GM23248 (cell line): Measurements from ENCODE around the gene KIAA1671. TPM values are rescaled to one million over a fixed set of nuclear protein-coding genes. Genes with fewer than 3 reads are reported as not detected.

Experiments
- DNase-seq: peaks from one replicate; pipeline ENCODE4 v3.0.0-alpha.2; 2015
- H2AFZ ChIP-seq: fragments of 200-600 bp; sonication (generic); 2 replicates; pipeline ENCODE4 v1.6.1; 2016; ENCODE audit warnings: antibody characterized with exemption
- H3F3A ChIP-seq: fragments of 200-600 bp; sonication (generic); 2 replicates; pipeline ENCODE4 v1.6.1; 2016; ENCODE audit warnings: mild to moderate bottlenecking, antibody characterized with exemption, mixed run types; ENCODE audit not compliant: insufficient read depth
- H3K27ac ChIP-seq: fragments of 200-600 bp; sonication (generic); 2 replicates; pipeline ENCODE4 v1.5.1; 2016; ENCODE audit warnings: mild to moderate bottlenecking
- H3K27me3 ChIP-seq: fragments of 200-600 bp; sonication (generic); replicated peaks from 2 replicates; pipeline ENCODE4 v1.6.1; 2016; ENCODE audit warnings: mild to moderate bottlenecking; ENCODE audit not compliant: insufficient read depth
- H3K36me3 ChIP-seq: fragments of 200-600 bp; sonication (generic); 2 replicates; pipeline ENCODE4 v1.6.1; 2016; ENCODE audit warnings: low read depth, mild to moderate bottlenecking
- H3K4me1 ChIP-seq: fragments of 200-600 bp; sonication (generic); 2 replicates; pipeline ENCODE4 v1.6.1; 2016; ENCODE audit warnings: mild to moderate bottlenecking; ENCODE audit not compliant: insufficient read depth
- H3K4me2 ChIP-seq: fragments of 200-600 bp; sonication (generic); one replicate; pipeline ENCODE4 v1.6.1; 2016; ENCODE audit warnings: mild to moderate bottlenecking; ENCODE audit not compliant: unreplicated experiment
- H3K4me3 ChIP-seq: fragments of 200-600 bp; sonication (generic); 2 replicates; pipeline ENCODE4 v1.5.1; 2016; ENCODE audit warnings: mild to moderate bottlenecking
- H3K79me2 ChIP-seq: fragments of 200-600 bp; sonication (generic); 2 replicates; pipeline ENCODE4 v1.6.1; 2016; ENCODE audit warnings: mild to moderate bottlenecking; ENCODE audit not compliant: insufficient read depth
- H3K9ac ChIP-seq: fragments of 200-600 bp; sonication (generic); 2 replicates; pipeline ENCODE4 v1.6.1; 2016; ENCODE audit warnings: mild to moderate bottlenecking
- H3K9me2 ChIP-seq: fragments of 200-600 bp; sonication (generic); 2 replicates; pipeline ENCODE4 v1.6.1; 2016; ENCODE audit warnings: mixed run types, mild to moderate bottlenecking, moderate library complexity; ENCODE audit not compliant: insufficient read depth
- H3K9me3 ChIP-seq: fragments of 200-600 bp; sonication (generic); one replicate; pipeline ENCODE4 v1.6.1; 2017; ENCODE audit warnings: low read depth
- H4K20me1 ChIP-seq: fragments of 200-600 bp; sonication (generic); 2 replicates; pipeline ENCODE4 v1.6.0; 2016; ENCODE audit not compliant: insufficient read depth
- EZH2 ChIP-seq: fragments of 200-600 bp; sonication (generic); IDR thresholded peaks from 2 replicates; pipeline ENCODE4 v1.6.1; 2018; ENCODE audit warnings: antibody characterized with exemption, mild to moderate bottlenecking; ENCODE audit not compliant: insufficient read depth, poor library complexity, severe bottlenecking
- EZH2phosphoT487 ChIP-seq: fragments of 200-600 bp; sonication (generic); IDR thresholded peaks from 2 replicates; pipeline ENCODE4 v1.6.1; 2018; ENCODE audit warnings: antibody characterized with exemption, moderate library complexity, mild to moderate bottlenecking, low read depth; ENCODE audit not compliant: insufficient read depth
- WGBS, 2 experiments: methylation state at CpG; one replicate each; pipeline ENCODE4 v1.1.6; 2015 to 2017; ENCODE audit warnings: low lambda C conversion rate in 2 of 2, low coverage in 1 of 2; ENCODE audit errors: missing lambda C conversion rate in 2 of 2; 5-methylcytosine and 5-hydroxymethylcytosine counted together
- in situ Hi-C: fragments of 300-500 bp; cut with MboI; formaldehyde crosslinking; loops from 2 replicates; pipeline ENCODE4 v1.15.0; 2020
- polyA plus RNA-seq: library from polyadenylated mRNA; unstranded; fragments of >200 nt; fragmentation: Nextera tagmentation; extraction: Ambion mirVana; gene quantifications from 2 replicates; pipeline ENCODE4 v1.2.1, GENCODE V29; 2016
- total RNA-seq: library from RNA; depleted of rRNA; stranded (reverse); fragments of >200 nt; shearing (Covaris generic); gene quantifications from 2 replicates; pipeline ENCODE4 v1.2.3, GENCODE V29; 2014

The KIAA1671 gene
- total and polyA plus RNA-seq, 2 experiments from 2014 or later: 0.25 to 0.76 TPM

DNA sequence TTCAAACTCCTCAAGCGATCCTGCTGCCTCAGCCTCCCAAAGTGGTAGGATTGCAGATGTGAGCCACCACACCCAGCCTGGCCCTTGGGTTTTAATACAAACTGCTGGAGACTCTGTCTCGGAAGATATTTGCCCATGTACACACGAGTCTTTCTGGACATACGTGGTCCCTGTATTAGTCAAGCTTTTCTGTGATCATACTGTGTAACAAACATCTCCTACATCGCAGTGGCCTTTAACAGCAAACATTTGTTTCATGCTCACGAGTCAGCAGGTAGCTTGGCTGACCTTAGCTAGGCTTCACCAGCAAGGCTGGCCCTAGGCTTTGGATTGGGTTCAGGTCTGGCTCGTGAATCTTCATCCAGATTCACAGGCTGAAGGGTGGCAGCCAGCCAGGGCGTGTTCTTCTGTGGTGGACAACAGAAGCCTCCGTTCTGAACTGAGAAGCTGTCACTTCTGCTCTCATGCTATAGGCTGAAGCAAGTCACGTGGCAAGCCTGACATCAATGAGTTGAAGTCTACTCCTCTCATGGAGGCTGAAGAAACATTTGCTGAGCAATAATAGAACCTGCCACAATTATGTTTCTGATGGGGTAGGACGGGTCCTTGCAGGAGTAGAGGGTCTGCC is 8.8 kb downstream of the KIAA1671 start:
- 69 to 70% methylated on average over 11 of the region's 11 CpGs for WGBS, 2 experiments
- H3K27ac ChIP-seq: no peak overlapping the region
- TF ChIP-seq EZH2 (no peak), EZH2phosphoT487 (no peak)

DNA sequence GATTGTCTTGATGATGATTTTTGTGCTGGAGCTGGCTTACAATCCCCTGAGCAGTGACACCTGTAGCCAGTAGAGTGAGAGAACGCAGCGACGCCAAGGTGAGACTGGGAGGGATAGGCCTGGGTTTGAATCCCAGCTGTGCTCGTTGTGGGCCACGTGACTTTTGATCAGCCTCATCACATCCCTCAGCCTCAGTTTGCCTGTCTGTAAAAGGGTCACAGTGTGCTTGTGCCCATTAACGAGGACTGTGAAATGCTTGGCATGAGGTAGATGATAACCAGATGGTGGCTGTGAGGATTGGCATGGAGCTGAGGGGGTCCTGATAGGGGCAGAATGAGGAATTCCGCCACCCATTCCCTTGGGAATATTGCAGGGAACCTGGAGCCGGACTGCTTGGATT is 9.6 kb downstream of the KIAA1671 start:
- Histone ChIP-seq H3K27ac (no peak overlapping the region), H3F3A (no peaks in the 10 kb centered on the region), H3K9me3 (no peaks in the 10 kb centered on the region), H3K36me3 (no peaks in the 10 kb centered on the region), H3K4me1 (no peaks in the 10 kb centered on the region), H3K79me2 (no peaks in the 10 kb centered on the region), H3K4me3 (no peak overlapping the region), H2AFZ (no peak overlapping the region), H4K20me1 (no peaks in the 10 kb centered on the region), H3K27me3 (no peaks in the 10 kb centered on the region), H3K4me2 (no peak overlapping the region), H3K9ac (no peak overlapping the region), H3K9me2 (no peaks in the 10 kb centered on the region)
- in situ Hi-C loops: no loop called here
- no peak for DNase-seq
- 70% methylated on average over 8 of the region's 8 CpGs for WGBS, 2 experiments
- TF ChIP-seq EZH2phosphoT487 (no peak), EZH2 (no peak)

More for the DNA sequence above, 8.8 kb downstream of the KIAA1671 start:
- no peak for DNase-seq
- no peaks in the 10 kb centered on the region for H3K4me1 ChIP-seq
- no peaks in the 10 kb centered on the region for H3F3A ChIP-seq
- no peaks in the 10 kb centered on the region for H3K27me3 ChIP-seq
- H3K36me3 ChIP-seq: no peaks in the 10 kb centered on the region
- no peaks in the 10 kb centered on the region for H3K9me3 ChIP-seq
- H3K4me2 ChIP-seq: no peak overlapping the region
- H2AFZ ChIP-seq: no peak overlapping the region
- no peak overlapping the region for H3K4me3 ChIP-seq
- in situ Hi-C loops: no loop called here
- no peak overlapping the region for H3K9ac ChIP-seq
- no peaks in the 10 kb centered on the region for H3K79me2 ChIP-seq
- H4K20me1 ChIP-seq: no peaks in the 10 kb centered on the region
- no peaks in the 10 kb centered on the region for H3K9me2 ChIP-seq

- no peaks in the 10 kb centered on the region for H3K36me3 ChIP-seq
- no peak overlapping the region for H2AFZ ChIP-seq
- H3K79me2 ChIP-seq: no peaks in the 10 kb centered on the region
- no peaks in the 10 kb centered on the region for H3K9me2 ChIP-seq
- H3K9me3 ChIP-seq: no peaks in the 10 kb centered on the region
- no peaks in the 10 kb centered on the region for H4K20me1 ChIP-seq
- H3F3A ChIP-seq: no peaks in the 10 kb centered on the region
- H3K4me1 ChIP-seq: peaks cover under 1% of the 10 kb centered on the region; the same call in 1 of the 2 replicates
- H3K27ac ChIP-seq: no peak overlapping the region
- no peaks in the 10 kb centered on the region for H3K27me3 ChIP-seq
- H3K9ac ChIP-seq: no peak overlapping the region
- H3K4me3 ChIP-seq: no peak overlapping the region
- TF ChIP-seq EZH2 (no peak), EZH2phosphoT487 (no peak)
- 73 to 80% methylated on average over 11 of the region's 11 CpGs for WGBS, 2 experiments
- no peak for DNase-seq
- H3K4me2 ChIP-seq: no peak overlapping the region
- in situ Hi-C loops: no loop called here
Observed at GRCh38 chr22:24962835-24963234, 10.3 kb downstream of the KIAA1671 start.

DNA sequence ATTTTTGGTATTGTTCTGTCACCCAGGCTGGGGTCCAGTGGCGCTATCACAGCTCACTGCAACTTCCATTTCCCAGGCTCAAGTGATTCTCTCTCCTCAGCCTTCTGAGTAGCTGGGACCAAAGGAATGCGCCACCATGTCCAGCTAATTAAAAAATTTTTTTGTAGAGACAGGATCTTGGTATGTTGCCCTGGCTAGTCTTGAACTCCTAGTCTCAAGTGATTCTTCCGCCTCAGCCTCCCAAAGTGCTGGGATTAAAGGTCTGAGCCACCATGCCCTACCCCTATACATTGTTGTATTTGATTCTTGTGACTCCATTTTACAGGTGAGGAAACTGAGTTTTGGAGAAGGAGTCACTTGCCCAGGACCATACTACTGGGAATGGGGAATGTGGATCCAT is 11.9 kb downstream of the KIAA1671 start:
- H3K9me3 ChIP-seq: no peaks in the 10 kb centered on the region
- no peaks in the 10 kb centered on the region for H4K20me1 ChIP-seq
- no peaks in the 10 kb centered on the region for H3K27me3 ChIP-seq
- no peak overlapping the region for H3K9ac ChIP-seq
- no peak overlapping the region for H3K4me3 ChIP-seq
- H3K36me3 ChIP-seq: no peaks in the 10 kb centered on the region
- no peaks in the 10 kb centered on the region for H3K79me2 ChIP-seq
- no peaks in the 10 kb centered on the region for H3K9me2 ChIP-seq
- 72 to 73% methylated on average over 3 of the region's 3 CpGs for WGBS, 2 experiments
- no peak overlapping the region for H3K27ac ChIP-seq
- no peak for DNase-seq
- no peak overlapping the region for H2AFZ ChIP-seq
- H3K4me1 ChIP-seq: peaks cover 7% of the 10 kb centered on the region
- in situ Hi-C loops: no loop called here
- H3K4me2 ChIP-seq: no peak overlapping the region
- TF ChIP-seq EZH2: no peak
- TF ChIP-seq EZH2phosphoT487: no peak
- H3F3A ChIP-seq: 0 out of 2 replicates have a peak, but pooled peaks cover 10% of the 10 kb centered on the region
